GM12874 (cell line): ENCODE measurements around the gene SNAI1.

Experiments used
- CTCF ChIP-seq: IDR thresholded peaks from 2 replicates; pipeline ENCODE4 v1.5.1; 2011; ENCODE audit warnings: low read depth, mild to moderate bottlenecking, control low read depth, low read length, moderate library complexity; ENCODE audit not compliant: insufficient read depth

Gene SNAI1

GRCh38 chr20:49969946-49970345 is 12.8 kb upstream of the SNAI1 start:
- TF ChIP-seq CTCF = no peak

DNA sequence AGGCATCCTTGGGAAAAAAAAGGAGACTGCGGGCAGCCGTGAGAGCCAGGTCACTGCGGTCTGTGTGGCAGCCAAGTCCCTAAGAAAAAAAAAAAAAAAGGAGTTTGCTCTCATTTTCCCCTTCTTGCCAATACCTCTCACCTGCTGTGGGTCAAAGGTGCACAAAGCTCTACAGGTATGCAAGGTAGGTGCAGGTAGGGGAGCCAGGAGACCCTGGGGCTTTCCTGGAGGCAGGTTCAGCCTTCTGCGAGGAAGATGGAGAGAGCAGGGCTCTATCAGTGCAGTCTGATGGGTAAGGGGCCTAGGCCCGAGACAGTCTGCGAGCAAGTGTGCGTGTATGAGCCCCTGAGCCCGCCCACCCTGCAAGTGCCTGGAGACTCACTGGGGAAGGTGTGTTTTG is 12.3 kb upstream of the SNAI1 start:
- TF ChIP-seq CTCF = no peak

DNA sequence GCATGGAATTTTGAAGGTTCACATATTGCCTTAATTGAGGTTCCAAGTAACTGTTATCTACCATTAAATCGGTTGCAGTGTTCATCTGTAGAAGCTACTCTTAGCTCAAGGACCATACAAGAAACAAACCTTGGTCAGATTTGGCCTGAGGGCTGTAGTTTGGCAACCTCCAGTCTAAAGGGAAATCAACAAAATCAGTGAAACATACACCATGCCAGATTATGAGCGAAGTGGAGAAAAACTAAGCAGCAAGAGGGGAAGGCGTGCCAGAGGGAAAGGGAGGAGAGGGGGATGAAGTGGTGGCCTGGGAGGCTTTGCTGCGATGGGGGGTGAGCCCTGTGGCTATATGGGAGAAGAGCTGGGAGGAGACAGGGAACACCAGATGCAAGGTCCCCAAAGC is 8.8 kb upstream of the SNAI1 start:
- no peak for TF ChIP-seq CTCF

DNA sequence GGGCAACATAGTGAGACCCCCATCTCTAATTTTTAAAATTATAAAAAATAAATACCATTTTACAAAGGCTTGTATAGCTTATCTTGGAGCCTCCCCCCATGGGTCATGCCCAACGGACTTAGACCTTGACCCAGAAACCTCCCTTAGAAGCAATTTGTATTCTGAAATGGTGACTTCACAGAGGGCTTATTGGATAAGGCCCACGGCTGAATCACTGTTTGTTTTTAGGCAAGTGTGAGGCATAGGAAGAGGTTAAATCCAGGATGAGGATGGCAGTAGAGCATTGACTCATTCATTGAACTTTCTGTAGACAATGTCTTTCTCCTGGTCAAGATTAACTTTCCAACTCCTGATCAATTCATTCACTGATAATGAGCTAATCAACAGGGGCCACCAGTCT is 6.2 kb upstream of the SNAI1 start:
- TF ChIP-seq CTCF = no peak

DNA sequence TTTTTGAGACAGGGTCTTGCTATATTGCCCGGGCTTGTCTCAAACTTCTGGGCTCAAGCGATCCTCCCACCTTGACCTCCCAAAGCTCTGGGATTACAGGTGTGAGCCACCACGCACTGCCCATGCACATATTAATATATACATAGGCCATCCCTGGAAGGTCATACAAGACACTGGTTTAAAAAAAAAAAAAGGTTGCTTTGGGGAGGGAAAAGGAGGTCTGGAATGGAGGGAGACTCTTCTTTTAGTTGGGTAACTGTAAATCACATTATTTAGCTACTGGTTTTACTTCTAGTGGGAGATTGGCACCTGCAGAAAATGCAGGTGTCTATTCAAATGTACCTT is 4.1 kb upstream of the SNAI1 start:
- TF ChIP-seq CTCF = no peak

- TF ChIP-seq CTCF = peak; percentile 99
These were observed 3.5 kb upstream of the SNAI1 start for GRCh38 chr20:49979030-49979832.

GRCh38 chr20:49980140-49981008 is 2.4 kb upstream of the SNAI1 start:
- TF ChIP-seq CTCF = no peak
